Hepatocyte (in vitro differentiated cells): ENCODE measurements around the gene TPST1. TPM values are rescaled to one million over a fixed set of nuclear protein-coding genes. Genes with fewer than 3 reads are reported as not detected.

Experiments used
- DNase-seq: peaks from one replicate; pipeline ENCODE4 v3.0.0-alpha.2; 2016; ENCODE audit warnings: low spot score
- H2AFZ ChIP-seq: fragments of 200-600 bp; sonication (generic); 2 replicates; pipeline ENCODE4 v1.6.0; 2016; ENCODE audit warnings: antibody characterized with exemption, mild to moderate bottlenecking
- H3K27ac ChIP-seq: fragments of 200-600 bp; sonication (generic); 2 replicates; pipeline ENCODE4 v1.5.1; 2016; ENCODE audit warnings: mild to moderate bottlenecking
- H3K27me3 ChIP-seq: fragments of 200-600 bp; sonication (generic); 2 replicates; pipeline ENCODE4 v1.6.1; 2016
- H3K36me3 ChIP-seq: fragments of 200-600 bp; sonication (generic); replicated peaks from 2 replicates; pipeline ENCODE4 v1.5.1; 2016; ENCODE audit warnings: low read depth; ENCODE audit not compliant: insufficient read depth
- H3K4me1 ChIP-seq: fragments of 200-600 bp; sonication (generic); 2 replicates; pipeline ENCODE4 v1.5.1; 2016; ENCODE audit warnings: mild to moderate bottlenecking, moderate library complexity; ENCODE audit not compliant: insufficient read depth
- H3K4me2 ChIP-seq: fragments of 200-600 bp; sonication (generic); 2 replicates; pipeline ENCODE4 v1.6.0; 2016
- H3K4me3 ChIP-seq: fragments of 200-600 bp; sonication (generic); 2 replicates; pipeline ENCODE4 v1.5.1; 2016; ENCODE audit warnings: mild to moderate bottlenecking
- H3K79me2 ChIP-seq: fragments of 200-600 bp; sonication (generic); 2 replicates; pipeline ENCODE4 v1.6.0; 2017; ENCODE audit warnings: mild to moderate bottlenecking
- H3K9me2 ChIP-seq: fragments of 200-600 bp; sonication (generic); replicated peaks from 2 replicates; pipeline ENCODE4 v1.6.0; 2017; ENCODE audit warnings: mild to moderate bottlenecking; ENCODE audit not compliant: insufficient read depth
- H3K9me3 ChIP-seq: fragments of 200-600 bp; sonication (generic); 2 replicates; pipeline ENCODE4 v1.5.1; 2016; ENCODE audit warnings: low read depth, mild to moderate bottlenecking
- H4K20me1 ChIP-seq: fragments of 200-600 bp; sonication (generic); 2 replicates; pipeline ENCODE4 v1.6.0; 2016; ENCODE audit warnings: mild to moderate bottlenecking; ENCODE audit not compliant: insufficient read depth, poor library complexity, severe bottlenecking
- CTCF ChIP-seq: fragments of 200-600 bp; sonication (generic); IDR thresholded peaks from 2 replicates; pipeline ENCODE4 v1.5.1; 2016; ENCODE audit warnings: antibody characterized with exemption, mild to moderate bottlenecking; ENCODE audit not compliant: poor library complexity
- EZH2 ChIP-seq: fragments of 200-600 bp; sonication (generic); IDR thresholded peaks from 2 replicates; pipeline ENCODE4 v1.6.1; 2016; ENCODE audit warnings: antibody characterized with exemption, mild to moderate bottlenecking, borderline replicate concordance
- EZH2phosphoT487 ChIP-seq: fragments of 200-600 bp; sonication (generic); IDR thresholded peaks from one replicate; pipeline ENCODE4 v1.6.1; 2018; ENCODE audit warnings: antibody characterized with exemption, mild to moderate bottlenecking, low read depth, moderate library complexity; ENCODE audit not compliant: unreplicated experiment, severe bottlenecking
- WGBS: methylation state at CpG from one replicate; pipeline ENCODE4 v1.1.6; 2016; ENCODE audit warnings: low lambda C conversion rate; ENCODE audit errors: missing lambda C conversion rate; 5-methylcytosine and 5-hydroxymethylcytosine counted together
- polyA plus RNA-seq: library from polyadenylated mRNA; unstranded; fragments of >200 nt; fragmentation: Nextera tagmentation; extraction: Ambion mirVana; gene quantifications from 2 replicates; pipeline ENCODE4 v1.2.1, GENCODE V29; 2016
- total RNA-seq: library from RNA; depleted of rRNA; stranded (reverse); fragments of >200 nt; gene quantifications from 2 replicates; pipeline ENCODE4 v1.2.3, GENCODE V29; 2014

TPST1 gene
- total and polyA plus RNA-seq, 2 experiments from 2014 or later = 85.2 to 91.2 TPM

DNA sequence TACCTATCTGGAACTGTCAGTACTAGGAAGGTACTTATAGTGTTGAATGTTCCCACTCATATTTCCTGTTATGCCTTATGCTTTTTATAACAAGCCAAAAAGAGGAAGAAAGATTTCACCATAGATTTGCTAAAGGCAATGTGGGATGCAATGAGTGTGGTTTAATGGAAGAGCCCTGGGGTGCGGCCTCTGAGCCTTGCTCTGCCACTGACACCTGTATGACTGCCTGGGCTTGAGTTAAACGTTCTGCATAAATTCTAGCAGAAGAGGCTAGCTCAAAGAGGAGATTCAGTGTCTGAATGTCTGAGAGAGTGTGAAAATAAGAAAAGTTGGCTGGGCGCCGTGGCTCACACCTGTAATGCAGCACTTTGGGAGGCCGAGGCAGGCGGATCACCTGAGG, 143.8 kb downstream of the TPST1 start:
- peaks cover 7% of the 10 kb centered on the region for H3K9me3 ChIP-seq
- H4K20me1 ChIP-seq = no peaks in the 10 kb centered on the region
- peaks cover 53% of the 10 kb centered on the region for H3K79me2 ChIP-seq
- peaks cover 8% of the 10 kb centered on the region for H3K4me1 ChIP-seq
- no peak overlapping the region for H3K4me3 ChIP-seq
- 92% methylated on average over 6 of the region's 6 CpGs for WGBS
- peak overlapping the region; percentile 60 for H3K27ac ChIP-seq
- DNase-seq = no peak
- TF ChIP-seq EZH2 (no peak), EZH2phosphoT487 (no peak), CTCF (no peak)
- no peaks in the 10 kb centered on the region for H3K9me2 ChIP-seq
- no peaks in the 10 kb centered on the region for H3K27me3 ChIP-seq
- no peak overlapping the region for H2AFZ ChIP-seq
- H3K4me2 ChIP-seq = peak overlapping the region; percentile 22
- H3K36me3 ChIP-seq = no peaks in the 10 kb centered on the region

GRCh38 chr7:66352071-66352470, 146.9 kb downstream of the TPST1 start:
- peak; percentile 25 for DNase-seq
- Histone ChIP-seq H3K4me1 (peaks cover 8% of the 10 kb centered on the region), H3K9me2 (no peaks in the 10 kb centered on the region), H3K27me3 (no peaks in the 10 kb centered on the region), H4K20me1 (no peaks in the 10 kb centered on the region), H3K9me3 (peaks cover 7% of the 10 kb centered on the region), H3K27ac (no peak overlapping the region), H3K36me3 (no peaks in the 10 kb centered on the region), H3K4me3 (no peak overlapping the region), H3K4me2 (no peak overlapping the region), H3K79me2 (peaks cover 49% of the 10 kb centered on the region), H2AFZ (no peak overlapping the region)
- WGBS = 34% methylated on average over 4 of the region's 4 CpGs
- TF ChIP-seq CTCF (no peak), EZH2phosphoT487 (no peak), EZH2 (no peak)

- H3K9me3 ChIP-seq = no peaks in the 10 kb centered on the region
- H3K4me3 ChIP-seq = no peak overlapping the region
- H3K4me1 ChIP-seq = peaks cover 8% of the 10 kb centered on the region
- no peaks in the 10 kb centered on the region for H4K20me1 ChIP-seq
- no peaks in the 10 kb centered on the region for H3K27me3 ChIP-seq
- H3K4me2 ChIP-seq = no peak overlapping the region
- no peaks in the 10 kb centered on the region for H3K36me3 ChIP-seq
- no peak for DNase-seq
- H2AFZ ChIP-seq = no peak overlapping the region
- peaks cover 39% of the 10 kb centered on the region for H3K79me2 ChIP-seq
- WGBS = 72% methylated on average over 5 of the region's 5 CpGs
- no peak overlapping the region for H3K27ac ChIP-seq
- no peaks in the 10 kb centered on the region for H3K9me2 ChIP-seq
- TF ChIP-seq CTCF (no peak), EZH2phosphoT487 (no peak), EZH2 (no peak)
Measured at GRCh38 chr7:66353547-66353946, 148.4 kb downstream of the TPST1 start.

DNA sequence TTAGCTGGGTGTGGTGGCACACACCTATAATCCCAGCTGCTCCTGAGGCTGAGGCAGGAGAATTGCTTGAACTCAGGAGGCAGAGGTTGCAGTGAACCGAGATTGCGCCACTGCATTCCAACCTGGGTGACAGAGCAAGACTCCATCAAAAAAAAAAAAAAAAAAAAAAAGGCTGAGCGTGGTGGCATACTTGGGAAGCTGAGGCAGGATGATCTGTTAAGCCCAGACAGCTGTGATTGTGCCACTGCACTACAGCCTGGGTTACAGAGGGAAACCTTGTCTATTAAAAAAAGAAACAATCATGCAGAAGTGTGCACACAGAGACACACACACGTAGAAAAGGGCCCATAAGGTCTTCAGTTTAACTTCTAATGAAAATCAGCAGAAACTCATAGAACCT, 150.6 kb downstream of the TPST1 start:
- peaks cover 33% of the 10 kb centered on the region for H3K79me2 ChIP-seq
- H3K9me2 ChIP-seq = no peaks in the 10 kb centered on the region
- WGBS = 97% methylated on average over 4 of the region's 4 CpGs
- no peaks in the 10 kb centered on the region for H3K27me3 ChIP-seq
- no peak overlapping the region for H3K4me3 ChIP-seq
- H3K4me2 ChIP-seq = no peak overlapping the region
- TF ChIP-seq EZH2 (no peak), EZH2phosphoT487 (no peak), CTCF (no peak)
- no peak overlapping the region for H2AFZ ChIP-seq
- H4K20me1 ChIP-seq = no peaks in the 10 kb centered on the region
- H3K36me3 ChIP-seq = no peaks in the 10 kb centered on the region
- DNase-seq = no peak
- no peak overlapping the region for H3K27ac ChIP-seq
- H3K9me3 ChIP-seq = no peaks in the 10 kb centered on the region
- peaks cover 4% of the 10 kb centered on the region for H3K4me1 ChIP-seq
